T-helper 2 cell treated with Interferon-gamma antibody and Interleukin-4, amounts not matched to agents 5 μg/mL and 100 μg/mL, for 36 hours (primary cell): Measurements from ENCODE around the gene VPS37D.
A peak's percentile ranks its signal among the peaks of the same experiment; 100 is the strongest.
"Not testable (repeated sequence)": the region's sequence is repeated elsewhere in the genome, so short reads cannot be mapped to it uniquely, and the experiment has no call there.

ENCODE experiments used
- DNase-seq: peaks from one replicate; pipeline ENCODE4 v3.0.0; 2021; ENCODE audit warnings: low spot score
- H3K27ac Mint-ChIP-seq: one replicate; pipeline ENCODE4 v1.8.0; 2021; ENCODE audit warnings: mild to moderate bottlenecking, mixed read lengths
- H3K27me3 Mint-ChIP-seq: one replicate; pipeline ENCODE4 v1.8.0; 2021; ENCODE audit warnings: low read depth, mixed read lengths
- H3K36me3 Mint-ChIP-seq: one replicate; pipeline ENCODE4 v1.8.0; 2021; ENCODE audit warnings: low read depth, mixed read lengths
- H3K4me1 Mint-ChIP-seq: one replicate; pipeline ENCODE4 v1.8.0; 2021; ENCODE audit warnings: low read depth, mixed read lengths
- H3K4me3 Mint-ChIP-seq: one replicate; pipeline ENCODE4 v1.8.0; 2022; ENCODE audit warnings: mild to moderate bottlenecking, moderate library complexity, mixed read lengths
- H3K9me3 Mint-ChIP-seq: one replicate; pipeline ENCODE4 v1.8.0; 2021; ENCODE audit warnings: mixed read lengths

VPS37D gene

DNA sequence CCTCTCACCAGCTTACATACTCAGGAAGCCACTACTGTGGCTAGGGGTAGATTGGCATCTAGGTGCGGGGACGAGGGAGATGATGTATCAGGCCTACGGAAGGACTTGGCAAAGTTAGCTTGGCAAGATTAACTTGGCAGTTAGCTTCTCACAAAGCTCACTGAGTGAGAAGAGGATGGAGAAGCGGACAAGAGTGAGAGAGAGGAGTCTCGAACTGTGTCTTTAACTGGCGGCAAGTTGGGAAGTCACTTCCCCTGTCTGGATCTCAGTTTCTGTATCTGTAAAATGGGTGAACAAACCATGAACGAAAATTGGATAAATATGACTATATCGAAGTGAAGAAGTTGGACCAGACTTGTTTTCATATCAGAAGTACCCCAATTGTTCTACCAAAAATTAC, 33.8 kb upstream of the VPS37D start:
- Mint-ChIP-seq H3K36me3 (no peaks in the 10 kb centered on the region), H3K9me3 (no peaks in the 10 kb centered on the region), H3K27me3 (peaks cover 17% of the 10 kb centered on the region), H3K4me3 (no peak overlapping the region), H3K4me1 (no peaks in the 10 kb centered on the region), H3K27ac (no peak overlapping the region)
- DNase-seq, result no peak

DNA sequence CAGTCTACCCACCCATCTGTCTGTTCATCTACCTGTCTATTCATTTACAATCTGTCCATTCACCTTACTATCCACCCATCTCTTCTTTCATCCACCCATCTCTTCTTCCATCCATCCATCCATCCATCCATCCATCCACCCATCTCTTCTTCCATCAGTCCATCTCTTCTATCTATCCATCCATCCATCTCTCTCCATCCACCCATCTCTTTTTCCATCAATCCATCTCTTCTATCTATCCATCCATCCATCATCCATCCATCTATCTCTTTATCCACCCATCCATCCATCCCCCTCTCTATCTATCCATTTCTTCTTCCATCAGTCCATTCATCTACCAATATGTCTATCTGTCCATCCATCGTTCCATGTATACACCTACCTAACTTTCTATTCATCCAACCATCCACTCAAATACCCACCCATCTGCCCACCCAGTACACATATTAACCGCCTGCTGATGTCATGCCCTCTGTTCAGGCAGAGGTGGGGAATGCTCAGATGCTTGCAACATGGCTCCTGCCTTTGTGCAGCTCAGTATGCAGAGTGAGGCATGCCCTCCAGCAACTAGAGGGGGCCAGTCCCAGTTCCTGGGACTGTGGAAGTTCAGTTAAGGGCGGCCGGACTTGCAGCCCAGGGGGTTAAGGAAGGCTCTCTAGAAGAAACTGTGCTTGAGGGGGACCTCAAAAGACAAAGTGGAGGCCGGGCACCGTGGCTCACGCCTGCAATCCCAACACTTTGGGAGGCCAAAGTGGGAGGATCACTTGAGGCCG, 32.0 kb upstream of the VPS37D start:
- H3K36me3 Mint-ChIP-seq, result no peaks in the 10 kb centered on the region
- no peaks in the 10 kb centered on the region for H3K4me1 Mint-ChIP-seq
- no peak overlapping the region for H3K4me3 Mint-ChIP-seq
- no peak overlapping the region for H3K27ac Mint-ChIP-seq
- H3K27me3 Mint-ChIP-seq, result peaks cover 14% of the 10 kb centered on the region
- DNase-seq, result no peak
- no peaks in the 10 kb centered on the region for H3K9me3 Mint-ChIP-seq

DNA sequence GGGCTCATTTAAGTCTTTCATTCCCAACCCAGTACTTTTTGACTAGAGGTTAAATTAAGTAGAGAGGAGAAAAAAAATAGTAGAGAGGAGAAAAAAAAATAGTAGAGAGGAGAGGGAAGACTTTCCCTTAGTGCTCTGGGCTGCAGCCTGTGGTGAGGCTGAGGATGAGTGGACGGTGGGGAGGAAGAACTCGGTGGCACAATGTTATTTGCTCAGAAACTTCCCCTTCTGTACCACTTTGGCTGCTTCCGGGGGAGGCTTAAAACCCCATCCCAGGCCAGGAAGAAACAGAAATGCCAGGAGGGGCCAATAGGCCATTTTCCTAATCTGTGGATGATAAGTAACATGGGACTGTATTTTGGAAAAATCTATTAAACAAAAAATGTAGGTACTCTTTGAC, 28.7 kb upstream of the VPS37D start:
- H3K4me1 Mint-ChIP-seq, result no peaks in the 10 kb centered on the region
- no peak overlapping the region for H3K27ac Mint-ChIP-seq
- DNase-seq, result no peak
- no peak overlapping the region for H3K4me3 Mint-ChIP-seq
- peaks cover 3% of the 10 kb centered on the region for H3K9me3 Mint-ChIP-seq
- peaks cover 3% of the 10 kb centered on the region for H3K27me3 Mint-ChIP-seq
- H3K36me3 Mint-ChIP-seq, result no peaks in the 10 kb centered on the region

DNA sequence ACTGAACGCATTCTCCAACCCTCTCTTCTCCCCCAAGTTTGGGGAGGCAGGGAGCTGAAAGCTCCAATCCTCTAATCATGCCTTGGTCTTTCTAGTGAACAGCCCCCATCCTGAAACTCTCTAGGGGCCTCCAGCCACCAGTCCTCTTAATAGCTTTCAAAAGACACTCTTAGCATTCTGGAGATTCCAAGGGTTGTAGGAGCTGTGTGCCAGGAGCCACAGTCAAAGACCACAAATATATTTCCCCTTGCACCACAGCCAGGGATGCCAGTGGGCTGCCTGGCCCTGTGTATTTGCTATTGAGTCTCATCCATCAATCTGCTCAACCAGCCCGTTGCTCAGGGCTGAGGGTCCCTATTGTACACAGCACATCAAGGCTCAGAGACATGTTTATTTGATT, 24.8 kb upstream of the VPS37D start:
- no peak for DNase-seq
- Mint-ChIP-seq H3K36me3 (no peaks in the 10 kb centered on the region), H3K27ac (no peak overlapping the region), H3K9me3 (peaks cover 3% of the 10 kb centered on the region), H3K27me3 (peaks cover 23% of the 10 kb centered on the region), H3K4me1 (no peaks in the 10 kb centered on the region), H3K4me3 (no peak overlapping the region)

DNA sequence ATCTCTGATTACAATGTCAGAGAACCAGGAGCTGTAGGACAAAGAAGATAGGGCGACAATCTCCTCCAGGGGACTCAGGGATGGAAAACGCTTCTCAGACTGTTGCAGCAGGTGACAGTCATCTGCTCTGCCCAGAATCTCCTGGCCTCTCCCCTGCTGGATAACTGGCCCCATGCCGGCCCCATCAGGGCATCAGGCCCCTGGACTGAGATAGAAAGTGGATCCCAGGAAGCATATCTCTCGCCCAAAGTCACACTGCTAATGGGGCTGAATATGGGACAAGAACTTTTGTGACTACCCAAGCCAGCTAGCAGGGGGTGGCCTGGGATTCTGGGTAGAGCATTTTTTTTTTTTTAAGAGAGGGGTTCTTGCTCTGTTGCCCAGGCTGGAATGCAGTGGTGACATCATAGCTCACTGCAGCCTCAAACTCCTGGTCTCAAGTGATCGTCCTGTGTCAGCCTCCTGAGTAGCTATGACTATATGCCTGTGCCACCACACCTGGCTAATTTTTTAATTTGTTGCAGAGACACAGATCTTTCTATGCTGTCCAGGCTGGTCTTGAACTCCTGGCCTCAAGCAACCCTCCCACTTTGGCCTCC, 22.8 kb upstream of the VPS37D start:
- peaks cover 41% of the 10 kb centered on the region for H3K27me3 Mint-ChIP-seq
- H3K4me1 Mint-ChIP-seq, result peaks cover 5% of the 10 kb centered on the region
- no peak overlapping the region for H3K27ac Mint-ChIP-seq
- no peak for DNase-seq
- no peak overlapping the region for H3K4me3 Mint-ChIP-seq
- no peaks in the 10 kb centered on the region for H3K36me3 Mint-ChIP-seq
- H3K9me3 Mint-ChIP-seq, result peaks cover 3% of the 10 kb centered on the region

DNA sequence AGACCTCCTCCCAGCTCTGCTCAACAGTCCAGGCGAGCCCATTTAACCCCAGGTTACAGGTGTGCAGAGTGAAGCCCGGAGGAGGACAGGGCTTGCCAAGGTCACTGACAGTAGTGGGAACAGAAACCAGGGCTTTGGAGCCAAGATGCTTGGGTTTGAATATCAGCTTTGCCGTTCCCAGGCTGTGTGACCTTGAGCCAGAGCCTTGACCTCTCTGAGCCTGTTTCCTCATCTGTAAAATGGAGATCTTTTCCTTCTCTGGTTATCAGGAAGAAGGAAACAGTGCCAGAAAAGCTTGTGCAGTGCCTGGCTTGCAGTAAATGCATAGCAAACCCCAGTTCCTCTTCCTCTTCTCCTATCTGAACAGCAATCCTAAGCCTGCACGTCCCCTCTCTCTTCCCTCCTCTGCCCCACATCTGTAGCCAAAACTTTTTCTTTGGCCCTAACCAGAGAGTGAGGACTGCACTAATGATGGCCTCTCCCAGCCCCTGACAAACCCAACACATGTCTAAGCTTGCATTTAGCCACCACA, 21.9 kb upstream of the VPS37D start:
- Mint-ChIP-seq H3K36me3 (no peaks in the 10 kb centered on the region), H3K9me3 (peaks cover 3% of the 10 kb centered on the region), H3K4me3 (no peak overlapping the region), H3K27me3 (peaks cover 48% of the 10 kb centered on the region), H3K27ac (no peak overlapping the region), H3K4me1 (peaks cover 5% of the 10 kb centered on the region)
- DNase-seq, result no peak

DNA sequence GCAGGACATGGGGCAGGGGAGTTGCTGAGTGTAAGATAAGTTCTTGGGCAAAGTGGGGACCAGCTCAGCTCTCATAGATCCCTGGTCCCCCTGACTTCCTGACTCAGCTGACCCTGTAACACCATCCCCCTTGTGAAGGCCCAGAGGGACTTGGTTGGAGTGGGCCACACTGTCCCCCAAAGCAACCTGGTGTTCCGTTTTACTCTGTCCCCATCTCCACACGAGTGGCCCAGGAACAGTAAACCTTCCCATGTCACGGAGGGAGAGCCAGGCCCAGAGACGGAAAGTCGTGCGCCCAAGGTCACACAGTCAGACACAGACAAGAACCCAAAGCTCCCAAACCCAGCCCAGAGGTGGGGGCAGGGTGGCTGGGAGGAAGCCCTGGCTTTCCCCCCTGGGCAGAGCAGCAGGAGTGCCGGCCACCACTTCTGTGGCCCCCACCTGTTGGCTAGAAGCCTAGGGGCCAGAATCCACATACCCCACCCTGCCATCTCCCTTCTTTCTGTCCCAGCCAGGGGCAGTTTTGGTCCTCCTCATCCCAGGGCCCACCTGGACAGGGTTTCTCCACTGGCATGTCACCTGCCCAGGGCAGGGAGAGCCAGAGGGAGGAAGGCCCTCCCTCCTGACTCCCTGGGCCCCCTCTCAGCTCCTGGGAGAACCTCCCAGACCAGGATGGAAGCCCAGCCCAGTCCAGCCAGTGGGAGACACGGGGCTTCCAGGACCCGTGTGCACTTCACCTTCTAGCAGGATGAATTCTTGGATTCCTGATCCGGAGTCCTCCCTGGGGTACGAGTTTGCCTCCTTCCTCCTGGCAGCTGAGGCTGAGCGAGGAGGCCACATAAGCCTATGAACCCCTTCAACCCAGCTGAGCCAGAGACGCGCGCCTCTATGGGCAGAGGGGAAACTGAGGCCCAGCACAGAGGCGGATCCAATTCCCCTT, 20.6 kb upstream of the VPS37D start:
- no peak overlapping the region for H3K27ac Mint-ChIP-seq
- DNase-seq, result no peak
- H3K36me3 Mint-ChIP-seq, result no peaks in the 10 kb centered on the region
- peaks cover 5% of the 10 kb centered on the region for H3K4me1 Mint-ChIP-seq
- peaks cover 50% of the 10 kb centered on the region for H3K27me3 Mint-ChIP-seq
- no peak overlapping the region for H3K4me3 Mint-ChIP-seq
- no peaks in the 10 kb centered on the region for H3K9me3 Mint-ChIP-seq

DNA sequence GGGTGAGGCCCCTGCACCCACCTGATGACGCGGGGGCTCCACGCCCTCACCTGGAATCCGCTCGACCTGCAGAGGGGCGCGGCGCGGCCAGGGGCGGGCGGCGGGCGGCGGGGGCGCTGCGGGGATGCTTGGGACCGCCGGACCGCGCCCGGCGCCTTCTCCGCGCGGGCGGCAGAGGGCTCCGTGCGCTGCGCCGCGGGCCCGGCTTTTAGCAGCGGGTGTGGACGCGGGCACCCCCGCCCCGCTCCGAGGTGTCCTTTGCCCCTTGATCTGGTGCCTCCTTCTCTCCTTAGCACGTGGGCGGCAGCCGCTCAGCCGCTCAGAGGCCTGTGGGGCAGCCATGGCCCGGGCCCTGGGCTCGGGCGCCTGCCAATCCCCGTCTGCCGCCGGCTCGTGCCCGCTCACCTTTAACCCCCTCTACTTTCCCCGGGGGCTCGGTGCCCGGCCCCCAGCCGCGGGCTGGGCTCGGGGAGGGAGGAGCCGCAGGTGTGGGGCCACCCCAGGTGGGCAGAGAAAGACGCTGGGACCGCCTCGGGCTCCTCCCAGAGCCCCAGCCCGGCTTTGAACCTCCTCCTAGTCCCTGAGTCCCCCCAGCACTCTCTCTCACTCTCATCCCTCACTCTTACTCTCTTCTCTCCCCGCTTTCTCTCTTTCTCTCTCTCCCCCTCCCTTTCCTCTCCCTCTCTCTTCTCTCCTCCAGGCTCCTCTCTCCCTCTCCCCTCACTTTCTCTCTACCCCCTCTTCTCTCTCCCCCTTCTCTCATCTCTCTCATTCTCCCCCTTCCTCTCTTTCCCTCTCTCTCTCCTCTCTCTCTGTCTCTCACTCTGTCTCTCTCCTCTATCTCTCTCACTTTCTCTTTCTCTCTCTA, 19.7 kb upstream of the VPS37D start:
- Mint-ChIP-seq H3K9me3 (no peaks in the 10 kb centered on the region), H3K27ac (no peak overlapping the region), H3K4me3 (peak overlapping the region; percentile 10), H3K36me3 (no peaks in the 10 kb centered on the region), H3K4me1 (peaks cover 5% of the 10 kb centered on the region), H3K27me3 (peaks cover 54% of the 10 kb centered on the region)
- peak; percentile 12 for DNase-seq

DNA sequence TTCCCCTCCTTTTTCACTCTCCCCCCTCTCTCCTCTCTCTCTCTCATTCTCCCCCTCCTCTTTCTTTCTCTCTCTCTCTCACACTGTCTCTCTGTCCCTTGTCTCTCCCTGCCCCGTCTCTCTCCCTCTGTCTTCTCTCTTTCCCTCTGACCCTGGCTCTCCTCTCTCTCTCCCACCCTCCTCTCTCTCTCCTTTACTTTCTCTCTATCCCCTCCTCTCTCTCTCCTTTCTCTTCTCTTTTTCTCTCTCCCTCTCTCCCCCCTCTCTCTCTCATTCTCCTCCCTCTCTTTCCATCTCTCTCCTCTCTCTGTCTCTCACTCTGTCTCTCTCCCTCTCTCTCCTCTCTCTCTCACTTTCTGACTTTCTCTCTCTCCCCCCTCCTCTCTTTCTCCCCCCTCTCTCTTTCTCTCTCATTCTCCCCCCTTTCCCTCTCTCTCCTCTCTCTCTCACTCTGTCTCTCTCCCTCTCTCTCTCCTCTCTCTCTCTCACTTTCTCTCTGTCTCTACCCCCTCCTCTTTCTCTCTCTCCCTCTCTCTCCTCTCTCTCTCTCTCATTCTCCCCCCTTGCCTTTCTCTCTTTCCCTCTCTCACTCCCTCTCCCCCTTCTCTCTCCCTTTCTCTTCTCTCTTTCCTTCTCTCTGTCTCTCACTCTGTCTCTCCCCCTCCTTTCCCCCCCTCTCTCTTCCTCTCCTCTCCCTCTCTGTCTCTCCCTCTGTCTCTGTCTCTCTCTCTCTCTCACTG, 18.9 kb upstream of the VPS37D start:
- Mint-ChIP-seq H3K4me1 (peaks cover 5% of the 10 kb centered on the region), H3K4me3 (peak overlapping the region; percentile 10), H3K27ac (no peak overlapping the region), H3K36me3 (no peaks in the 10 kb centered on the region), H3K27me3 (peaks cover 53% of the 10 kb centered on the region), H3K9me3 (no peaks in the 10 kb centered on the region)
- no peak for DNase-seq

DNA sequence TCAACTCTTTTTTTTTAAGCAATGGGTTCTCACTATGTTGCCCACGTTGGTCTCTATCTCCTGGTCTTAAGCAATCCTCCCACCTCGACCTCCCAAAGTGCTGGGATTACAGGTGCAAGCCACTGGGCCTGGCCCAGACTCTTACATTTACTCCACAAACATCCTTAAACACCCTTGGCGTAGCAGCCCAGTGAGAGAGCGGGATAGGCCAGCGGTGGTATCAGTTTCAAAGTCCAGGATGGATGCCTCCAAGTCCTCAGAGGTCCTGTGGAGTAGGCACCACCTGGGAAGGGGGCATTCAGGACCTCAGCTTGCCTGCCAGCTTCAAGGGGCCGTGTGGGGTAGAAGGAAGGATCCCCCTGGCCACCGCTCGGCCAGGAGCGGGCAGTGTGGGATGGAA, 18.1 kb upstream of the VPS37D start:
- Mint-ChIP-seq H3K36me3 (no peaks in the 10 kb centered on the region), H3K27me3 (peaks cover 53% of the 10 kb centered on the region), H3K27ac (no peak overlapping the region), H3K4me1 (peaks cover 5% of the 10 kb centered on the region), H3K9me3 (no peaks in the 10 kb centered on the region), H3K4me3 (no peak overlapping the region)
- DNase-seq, result no peak

DNA sequence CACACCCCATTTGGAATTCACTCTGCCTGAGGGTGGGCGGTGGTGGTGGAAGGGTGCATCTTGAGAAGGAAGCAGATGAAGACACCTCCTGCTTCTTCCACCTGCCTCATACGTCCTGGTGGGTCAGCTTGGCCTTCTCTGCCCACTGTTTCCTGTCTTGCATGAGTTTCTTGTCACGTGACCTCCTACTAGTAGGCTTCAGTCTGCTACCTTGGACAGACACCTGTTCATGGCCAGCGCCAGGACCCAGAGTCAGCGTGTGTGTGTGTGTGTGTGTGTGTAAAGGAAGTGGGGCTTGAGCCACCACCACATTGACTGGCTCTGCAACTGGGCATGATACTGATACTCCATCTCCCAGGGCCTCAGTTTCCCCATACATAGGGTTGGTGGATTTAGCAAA, 17.1 kb upstream of the VPS37D start:
- Mint-ChIP-seq H3K9me3 (no peaks in the 10 kb centered on the region), H3K27me3 (peaks cover 51% of the 10 kb centered on the region), H3K4me1 (peaks cover 5% of the 10 kb centered on the region), H3K27ac (no peak overlapping the region), H3K4me3 (no peak overlapping the region), H3K36me3 (no peaks in the 10 kb centered on the region)
- DNase-seq, result no peak

DNA sequence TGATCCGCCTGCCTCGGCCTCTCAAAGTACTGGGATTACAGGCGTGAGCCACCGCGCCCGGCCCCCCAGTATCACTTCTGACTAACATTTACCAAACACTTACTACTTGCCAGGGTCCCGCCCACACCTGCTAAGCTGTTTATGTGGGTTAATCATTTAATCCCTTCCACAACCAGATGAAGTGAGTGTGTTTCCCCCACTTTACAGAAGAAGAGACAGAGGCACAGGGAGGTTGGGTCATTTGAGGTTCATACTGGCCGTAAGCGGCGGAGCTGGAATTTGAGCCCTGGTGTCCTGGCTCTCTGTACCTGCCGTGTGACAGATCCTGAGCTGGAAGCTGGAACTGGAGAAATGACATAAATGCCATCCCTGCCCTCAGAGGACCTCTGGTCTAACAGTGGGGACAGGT, 15.1 kb upstream of the VPS37D start:
- Mint-ChIP-seq H3K36me3 (no peaks in the 10 kb centered on the region), H3K4me3 (no peak overlapping the region), H3K27ac (no peak overlapping the region), H3K27me3 (peaks cover 33% of the 10 kb centered on the region), H3K9me3 (no peaks in the 10 kb centered on the region), H3K4me1 (peaks cover 5% of the 10 kb centered on the region)
- DNase-seq, result no peak

DNA sequence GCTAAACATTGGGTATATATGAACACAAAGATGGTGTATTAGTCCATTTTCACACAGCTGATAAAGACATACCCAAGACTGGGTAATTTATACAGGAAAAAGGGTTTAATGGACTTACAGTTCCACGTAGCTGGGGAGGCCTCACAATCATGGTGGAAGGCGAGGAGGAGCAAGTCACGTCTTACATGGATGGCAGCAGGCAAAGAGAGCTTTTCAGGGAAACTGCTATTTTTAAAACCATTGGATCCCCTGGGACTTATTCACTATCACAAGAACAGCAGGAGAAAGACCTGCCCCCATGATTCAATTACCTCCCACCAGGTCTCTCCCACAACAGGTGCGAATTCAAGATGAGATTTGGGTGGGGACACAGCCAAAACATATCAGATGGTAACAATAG, 12.3 kb upstream of the VPS37D start:
- H3K36me3 Mint-ChIP-seq, DNase-seq, H3K9me3 Mint-ChIP-seq, H3K4me1 Mint-ChIP-seq, H3K27ac Mint-ChIP-seq, H3K4me3 Mint-ChIP-seq: not testable (repeated sequence)
- H3K27me3 Mint-ChIP-seq, result peaks cover 13% of the 10 kb centered on the region
